Adipocyte (in vitro differentiated cells): ENCODE data around the gene CIB4.
A peak's percentile ranks its signal among the peaks of the same experiment; 100 is the strongest.

ENCODE experiments used
- DNase-seq: peaks from one replicate; pipeline ENCODE4 v3.0.0-alpha.2; 2015; ENCODE audit warnings: low read depth
- H3K27me3 ChIP-seq: replicated peaks from 2 replicates; pipeline ENCODE4 v1.7.0; 2013; ENCODE audit warnings: mild to moderate bottlenecking, low read length, moderate library complexity; ENCODE audit not compliant: control insufficient read depth, insufficient read depth
- H3K36me3 ChIP-seq: 2 replicates; pipeline ENCODE4 v1.7.0; 2013; ENCODE audit warnings: low read length, mild to moderate bottlenecking, moderate library complexity; ENCODE audit not compliant: control insufficient read depth, insufficient read depth, severe bottlenecking
- H3K4me1 ChIP-seq: 2 replicates; pipeline ENCODE4 v1.7.0; 2013; ENCODE audit warnings: mild to moderate bottlenecking, low read length, moderate library complexity; ENCODE audit not compliant: control insufficient read depth, insufficient read depth
- H3K4me3 ChIP-seq: 2 replicates; pipeline ENCODE4 v1.7.0; 2013; ENCODE audit warnings: mild to moderate bottlenecking, low read length, moderate library complexity
- H3K9ac ChIP-seq: 2 replicates; pipeline ENCODE4 v1.7.0; 2013; ENCODE audit warnings: mild to moderate bottlenecking, low read length, moderate library complexity
- H3K9me3 ChIP-seq: 2 replicates; pipeline ENCODE4 v1.7.0; 2013; ENCODE audit warnings: mild to moderate bottlenecking, low read length, moderate library complexity; ENCODE audit not compliant: control insufficient read depth

CIB4 gene

DNA sequence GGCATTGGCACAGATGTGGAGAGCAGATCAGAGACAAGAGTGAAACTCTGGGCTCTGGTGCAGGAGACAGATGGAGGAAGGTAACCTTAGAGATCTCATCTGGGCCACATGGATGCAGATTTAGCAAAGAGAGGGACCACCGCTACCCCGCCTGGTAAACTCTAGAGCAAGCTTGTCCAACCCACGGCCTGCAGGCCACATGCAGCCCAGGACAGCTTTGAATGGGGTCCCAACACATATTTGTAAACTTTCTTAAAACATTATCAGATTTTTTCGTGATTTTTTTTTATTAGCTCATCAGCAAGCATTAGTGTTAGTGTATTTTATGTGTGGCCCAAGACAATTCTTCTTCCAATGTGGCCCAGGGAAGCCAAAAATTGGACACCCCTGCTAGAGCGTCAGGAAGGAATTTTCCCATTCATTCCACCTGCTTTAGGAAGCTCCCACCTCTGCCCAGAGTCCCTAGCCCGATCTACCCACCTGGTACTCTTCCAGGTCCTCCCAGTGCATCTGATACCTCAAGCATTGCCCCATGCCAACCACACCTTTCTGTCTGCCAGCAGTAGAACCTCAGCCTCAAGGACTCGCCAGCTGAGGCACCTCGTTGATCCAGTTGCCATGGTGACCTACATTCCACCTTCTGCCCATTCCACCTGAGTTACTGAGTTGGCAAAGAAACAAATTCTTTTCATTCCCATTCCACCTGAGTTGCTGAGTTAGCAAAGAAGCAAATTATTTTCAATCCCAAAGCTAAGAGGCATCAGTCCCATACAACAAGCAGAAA is at the start of gene CIB4:
Gene CIB4, minus strand, starts transcription at position 586 of the 784 bp plus-strand sequence. Its CDS starts 52 bp downstream, at position 534.
- no peak for DNase-seq
- peaks cover 32% of the 10 kb centered on the region for H3K27me3 ChIP-seq

DNA sequence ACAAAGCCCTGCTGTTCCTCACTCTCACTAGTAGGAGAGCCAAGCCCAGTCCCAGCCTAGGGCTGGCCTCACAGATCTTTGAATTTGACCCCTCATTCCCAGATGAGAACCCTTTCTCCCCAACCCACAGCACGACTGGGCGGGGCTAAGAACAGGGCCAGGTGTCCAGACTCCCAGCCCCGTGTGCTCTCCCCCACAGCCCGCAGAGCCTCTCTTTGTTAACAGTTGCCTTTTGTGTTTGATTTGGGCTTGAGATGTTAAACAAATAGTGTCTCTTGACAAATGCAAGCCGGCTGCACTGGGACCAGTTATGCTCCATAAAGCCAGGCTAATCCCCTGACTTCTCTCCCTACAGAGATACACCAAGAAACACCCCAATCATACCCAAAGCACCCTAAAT is 46.6 kb upstream of the CIB4 start:
- Histone ChIP-seq H3K27me3 (peaks cover 45% of the 10 kb centered on the region), H3K36me3 (no peaks in the 10 kb centered on the region), H3K9me3 (no peaks in the 10 kb centered on the region), H3K9ac (no peak overlapping the region), H3K4me3 (no peak overlapping the region), H3K4me1 (peaks cover 12% of the 10 kb centered on the region)
- DNase-seq, result no peak

More for the DNA sequence above, at the start of gene CIB4:
- peaks cover 8% of the 10 kb centered on the region for H3K4me1 ChIP-seq
- no peak within 1 kb of the TSS for H3K4me3 ChIP-seq
- no peaks in the 10 kb centered on the region for H3K36me3 ChIP-seq
- no peaks in the 10 kb centered on the region for H3K9me3 ChIP-seq
- H3K9ac ChIP-seq, result no peak within 1 kb of the TSS

DNA sequence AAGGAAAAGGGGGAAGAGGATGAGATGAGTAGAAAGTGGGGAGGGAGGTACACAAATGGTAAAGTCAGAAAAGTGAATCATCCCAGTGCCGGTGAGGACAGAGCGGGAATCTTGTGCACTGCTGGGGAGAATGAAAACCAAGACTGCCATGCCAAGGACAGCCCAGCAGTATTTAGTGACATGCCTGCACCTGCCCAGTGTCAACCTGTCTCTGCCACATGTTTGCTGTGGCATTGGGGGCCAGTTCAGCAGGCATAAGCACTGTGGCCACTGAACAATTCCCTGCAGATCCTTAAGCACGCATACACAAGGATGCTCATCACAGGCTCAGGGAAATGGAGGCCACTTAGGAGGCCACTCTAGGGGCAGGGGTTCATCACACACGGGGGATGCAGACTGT is 46.2 kb upstream of the CIB4 start:
- no peaks in the 10 kb centered on the region for H3K9me3 ChIP-seq
- H3K27me3 ChIP-seq, result peaks cover 45% of the 10 kb centered on the region
- H3K4me1 ChIP-seq, result peaks cover 12% of the 10 kb centered on the region

DNA sequence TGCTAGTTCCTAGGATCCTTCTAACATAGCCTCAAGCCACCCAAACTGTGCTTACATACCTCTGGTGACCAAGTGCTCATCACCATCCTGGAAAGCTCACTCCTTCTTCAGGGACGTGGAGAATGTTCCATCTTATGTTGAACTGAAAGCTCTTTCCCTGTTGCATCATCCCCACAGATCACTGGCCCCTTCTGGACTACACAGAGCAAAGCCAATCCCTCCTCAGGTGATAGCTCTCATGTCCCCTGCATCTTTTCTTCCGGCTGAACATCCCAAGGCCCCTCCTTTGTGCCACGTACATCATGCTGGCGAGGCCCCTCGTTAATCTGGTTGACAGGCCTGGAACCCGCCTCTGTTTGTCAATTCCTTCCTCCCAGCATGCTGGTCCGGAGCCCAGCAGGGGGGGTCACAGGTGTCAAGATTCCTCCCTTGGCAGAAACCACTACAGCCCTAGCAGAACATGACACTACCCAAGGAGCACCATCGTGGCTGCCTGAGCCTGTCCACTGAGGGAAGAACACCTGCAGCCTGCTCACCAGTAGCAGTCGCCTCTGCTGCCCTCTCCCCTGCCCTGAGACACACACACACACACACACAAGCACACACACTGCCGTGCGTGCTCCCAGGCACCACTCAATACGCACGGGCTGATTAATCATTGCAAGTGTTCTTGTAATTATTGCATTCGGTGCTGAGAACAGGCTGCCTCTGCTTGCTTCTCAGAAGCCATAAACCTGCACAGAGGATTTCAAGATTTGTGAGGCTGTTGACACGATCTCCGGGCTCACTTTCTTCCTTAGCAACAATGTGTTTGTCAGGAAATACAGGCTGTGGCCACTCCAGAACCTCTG is 45.0 kb upstream of the CIB4 start:
- no peak overlapping the region for H3K9ac ChIP-seq
- no peaks in the 10 kb centered on the region for H3K36me3 ChIP-seq
- no peak overlapping the region for H3K4me3 ChIP-seq
- no peaks in the 10 kb centered on the region for H3K9me3 ChIP-seq
- H3K4me1 ChIP-seq, result peaks cover 6% of the 10 kb centered on the region
- peaks cover 41% of the 10 kb centered on the region for H3K27me3 ChIP-seq
- DNase-seq, result no peak

More for the DNA sequence above, 46.2 kb upstream of the CIB4 start:
- DNase-seq, result no peak
- H3K36me3 ChIP-seq, result no peaks in the 10 kb centered on the region
- no peak overlapping the region for H3K9ac ChIP-seq
- no peak overlapping the region for H3K4me3 ChIP-seq

DNA sequence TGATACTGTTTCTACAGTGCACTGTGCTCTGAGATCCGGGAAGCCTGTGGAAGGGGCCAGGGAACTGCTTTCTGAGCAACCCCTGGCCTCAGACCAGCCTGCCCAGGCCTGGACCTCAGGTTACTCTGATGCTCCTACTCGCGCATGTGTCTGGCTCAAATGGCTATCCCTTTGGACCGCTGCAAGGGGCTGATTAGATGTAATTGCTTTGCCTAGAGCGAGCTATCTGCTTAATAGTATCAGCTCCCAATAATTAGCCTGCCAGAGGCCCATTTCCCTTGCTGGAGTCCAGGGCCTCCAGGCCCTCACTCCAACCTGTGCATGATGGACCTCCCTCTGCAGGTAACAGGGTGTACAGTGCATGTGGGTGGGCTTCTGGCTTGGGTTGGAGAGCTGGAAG is 44.2 kb upstream of the CIB4 start:
- H3K9ac ChIP-seq, result no peak overlapping the region
- H3K36me3 ChIP-seq, result no peaks in the 10 kb centered on the region
- no peaks in the 10 kb centered on the region for H3K9me3 ChIP-seq
- peaks cover 6% of the 10 kb centered on the region for H3K4me1 ChIP-seq
- no peak overlapping the region for H3K4me3 ChIP-seq
- DNase-seq, result no peak
- H3K27me3 ChIP-seq, result peaks cover 32% of the 10 kb centered on the region

DNA sequence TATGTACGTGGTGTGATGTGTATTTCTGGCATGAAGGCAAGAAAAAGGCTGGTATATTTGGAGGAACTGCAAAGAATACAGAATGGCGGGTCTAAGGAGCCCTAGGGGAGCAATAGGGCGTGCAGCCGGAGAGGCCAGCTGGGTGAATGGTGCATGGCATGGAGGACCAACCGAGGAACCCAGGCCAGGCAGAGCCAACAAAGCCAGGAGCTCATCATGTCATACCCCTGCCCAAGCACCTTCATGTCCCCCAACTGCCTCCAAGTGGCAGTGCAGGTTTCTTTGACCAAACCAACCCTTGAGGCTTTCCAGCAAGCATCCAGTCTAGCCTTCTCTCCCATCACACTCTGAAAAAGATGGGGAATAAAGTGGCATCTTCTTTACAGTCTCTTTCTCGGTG is 42.4 kb upstream of the CIB4 start:
- Histone ChIP-seq H3K36me3 (no peaks in the 10 kb centered on the region), H3K4me3 (no peak overlapping the region), H3K27me3 (peaks cover 22% of the 10 kb centered on the region), H3K9me3 (no peaks in the 10 kb centered on the region), H3K9ac (no peak overlapping the region), H3K4me1 (peaks cover 7% of the 10 kb centered on the region)
- no peak for DNase-seq

DNA sequence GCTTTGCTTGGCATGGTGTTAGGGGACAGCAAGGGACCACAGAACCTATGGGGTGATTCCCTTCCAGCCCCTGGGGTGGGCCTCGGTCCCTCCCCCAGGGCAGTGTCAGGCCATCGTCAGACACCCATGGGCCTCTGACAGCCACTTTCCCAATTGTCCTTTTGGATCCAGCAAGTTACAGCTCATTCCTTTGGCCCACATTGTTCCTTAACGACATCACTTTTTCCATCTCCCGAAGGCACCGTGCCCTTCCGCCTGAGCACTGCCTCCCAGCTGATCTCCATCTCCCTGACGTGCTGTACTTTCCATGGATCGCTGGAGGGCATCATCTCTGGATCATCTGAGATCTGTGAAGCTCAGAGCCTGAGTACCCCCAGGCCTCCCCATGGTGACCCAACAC is 41.0 kb upstream of the CIB4 start:
- no peaks in the 10 kb centered on the region for H3K36me3 ChIP-seq
- no peak overlapping the region for H3K4me3 ChIP-seq
- H3K9ac ChIP-seq, result no peak overlapping the region
- peaks cover 20% of the 10 kb centered on the region for H3K4me1 ChIP-seq
- peak; percentile 17 for DNase-seq
- H3K9me3 ChIP-seq, result no peaks in the 10 kb centered on the region
- peaks cover 12% of the 10 kb centered on the region for H3K27me3 ChIP-seq

DNA sequence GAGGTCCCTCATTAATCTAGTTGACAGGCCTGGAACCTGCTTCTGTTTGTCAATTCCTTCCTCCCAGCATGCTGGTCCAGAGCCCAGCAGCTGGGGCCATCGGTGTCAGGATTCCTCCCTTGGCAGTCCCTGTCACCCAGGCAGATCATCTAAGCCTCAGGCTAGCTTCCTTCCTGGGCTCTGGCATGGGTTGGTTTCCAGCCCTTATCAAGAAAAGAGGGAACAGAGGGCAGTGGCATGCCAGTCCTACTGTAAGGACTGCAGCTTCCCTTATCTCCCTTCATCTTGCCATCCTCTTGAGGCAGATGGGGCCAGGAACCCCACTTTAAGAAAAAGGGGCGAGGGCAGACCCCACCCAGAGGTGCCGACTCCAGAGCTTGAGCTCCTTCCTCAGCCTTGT is 40.5 kb upstream of the CIB4 start:
- no peak for DNase-seq
- Histone ChIP-seq H3K9ac (no peak overlapping the region), H3K9me3 (no peaks in the 10 kb centered on the region), H3K4me1 (peaks cover 20% of the 10 kb centered on the region), H3K27me3 (peaks cover 10% of the 10 kb centered on the region), H3K4me3 (no peak overlapping the region), H3K36me3 (no peaks in the 10 kb centered on the region)

DNA sequence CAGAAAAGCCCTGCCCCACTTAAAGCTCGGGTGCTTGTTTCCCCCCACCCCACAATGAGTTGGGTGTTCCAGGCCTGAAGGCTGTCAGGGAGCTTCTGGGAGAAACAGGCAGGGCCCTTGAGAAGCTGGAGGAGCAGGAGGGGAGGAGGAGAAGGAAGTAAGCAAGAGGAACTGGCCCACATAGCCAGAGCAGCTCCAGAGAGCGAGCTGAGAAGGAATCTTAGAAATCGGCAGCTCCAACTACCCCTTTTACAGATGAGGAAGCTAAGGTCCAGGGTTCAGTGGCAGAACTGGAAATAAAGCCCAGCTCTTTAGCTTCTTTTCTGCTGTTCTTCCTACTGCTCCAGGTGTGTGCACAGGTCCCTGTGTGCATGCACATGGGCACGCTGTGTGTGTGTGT is 38.7 kb upstream of the CIB4 start:
- DNase-seq, result no peak
- peaks cover 20% of the 10 kb centered on the region for H3K4me1 ChIP-seq
- H3K36me3 ChIP-seq, result no peaks in the 10 kb centered on the region
- H3K4me3 ChIP-seq, result no peak overlapping the region
- H3K9ac ChIP-seq, result no peak overlapping the region
- peaks cover 5% of the 10 kb centered on the region for H3K27me3 ChIP-seq
- H3K9me3 ChIP-seq, result no peaks in the 10 kb centered on the region

DNA sequence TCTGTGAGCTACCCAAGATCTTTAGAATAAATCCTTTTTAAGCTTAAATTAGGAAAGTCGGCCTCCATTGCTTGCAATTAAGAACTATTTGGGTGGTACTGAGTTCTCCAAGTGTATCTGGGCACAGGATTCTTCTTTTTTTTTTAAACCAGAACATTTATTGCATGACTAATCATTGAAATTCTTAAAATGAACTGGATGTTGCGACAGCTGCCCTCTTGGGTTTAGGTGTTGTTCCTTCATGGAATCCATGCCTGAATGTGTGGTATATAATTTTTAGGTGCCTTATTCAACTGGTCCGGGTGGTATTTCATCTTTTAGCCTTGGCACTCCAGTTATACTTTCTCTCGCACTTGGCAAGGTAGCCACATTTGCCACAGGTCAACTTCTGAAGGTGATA is 36.9 kb upstream of the CIB4 start:
- H3K27me3 ChIP-seq, result peaks cover 11% of the 10 kb centered on the region
- peak overlapping the region; percentile 32 for H3K4me3 ChIP-seq
- peaks cover 20% of the 10 kb centered on the region for H3K4me1 ChIP-seq
- no peaks in the 10 kb centered on the region for H3K36me3 ChIP-seq
- DNase-seq, result peak; percentile 61
- H3K9ac ChIP-seq, result no peak overlapping the region
- H3K9me3 ChIP-seq, result no peaks in the 10 kb centered on the region

DNA sequence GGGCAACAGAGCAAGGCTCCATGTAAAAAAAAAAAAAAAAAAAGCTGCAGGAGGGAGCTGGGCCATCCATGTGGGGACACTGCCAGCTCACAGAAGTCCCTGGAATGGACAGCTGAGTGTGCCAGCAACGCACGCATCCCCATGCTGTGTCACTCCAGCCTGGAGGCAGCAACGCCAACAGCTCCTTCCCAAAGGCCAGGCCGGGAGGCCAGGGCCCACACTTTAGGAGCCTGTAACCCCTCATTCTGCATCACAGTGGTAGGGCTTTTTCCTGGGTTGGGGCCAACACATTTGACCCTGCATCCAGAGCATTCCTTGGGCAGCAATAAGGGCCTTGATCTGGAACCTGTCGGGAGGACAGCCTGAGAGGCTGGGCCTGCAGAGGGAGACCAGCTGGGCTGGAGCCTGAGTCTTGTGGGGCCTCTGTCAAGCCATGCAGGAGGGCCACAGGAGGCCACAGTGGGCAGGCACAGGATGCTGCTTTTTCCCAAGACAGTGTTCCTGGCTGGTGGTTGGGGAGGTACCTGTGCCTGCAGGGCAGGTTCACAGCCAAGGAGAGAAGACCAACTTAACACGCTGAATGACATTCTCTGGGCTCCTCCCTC is 34.6 kb upstream of the CIB4 start:
- no peak for DNase-seq
- H3K27me3 ChIP-seq, result peaks cover 20% of the 10 kb centered on the region
- no peak overlapping the region for H3K9ac ChIP-seq

More for the DNA sequence above, 34.6 kb upstream of the CIB4 start:
- no peak overlapping the region for H3K4me3 ChIP-seq
- H3K4me1 ChIP-seq, result peaks cover 14% of the 10 kb centered on the region
- no peaks in the 10 kb centered on the region for H3K36me3 ChIP-seq
- no peaks in the 10 kb centered on the region for H3K9me3 ChIP-seq
